Right lobe of liver (tissue), 6 donors: ENCODE results near the gene CACNA1B. TPM values are rescaled to one million over a fixed set of nuclear protein-coding genes. Genes with fewer than 3 reads are reported as not detected.

Experiments used
- ATAC-seq, 4 donors: fragments of 200-7000 bp; cut with Tn5 transposase; one replicate each; pipeline ENCODE4 v1.9.1; 2020; ENCODE audit warnings: mild to moderate bottlenecking in 4 of 4, moderate library complexity in 4 of 4
- DNase-seq, 3 donors: peaks; one replicate each; pipeline ENCODE4 v3.0.0-alpha.2; 2020
- H3K27ac ChIP-seq, 3 donors: fragments of 200-600 bp; one replicate each; pipeline ENCODE4 v1.8.0; 2022
- H3K27me3 ChIP-seq, 2 donors: fragments of 200-600 bp; one replicate each; pipeline ENCODE4 v1.8.0; 2022
- H3K36me3 ChIP-seq, 4 donors: fragments of 200-600 bp; sonication (generic) in 1 of 4; one replicate each; pipeline versions ENCODE4 v1.5.1 to v1.8.0; 2017 to 2022; ENCODE audit warnings: control low read depth in 1 of 4
- H3K4me1 ChIP-seq, 4 donors: fragments of 200-600 bp; sonication (generic) in 1 of 4; one replicate each; pipeline versions ENCODE4 v1.5.1 to v1.8.0; 2017 to 2022; ENCODE audit warnings: control low read depth in 1 of 4
- H3K4me3 ChIP-seq, 3 donors: fragments of 200-600 bp; one replicate each; pipeline ENCODE4 v1.8.0; 2022
- H3K9me3 ChIP-seq, 4 donors: fragments of 200-600 bp; sonication (generic) in 1 of 4; one replicate each; pipeline versions ENCODE4 v1.5.1 to v1.8.0; 2017 to 2022; ENCODE audit warnings: control low read depth in 1 of 4
- POLR2A ChIP-seq: fragments of 450-650 bp; IDR thresholded peaks from one replicate; pipeline ENCODE4 v1.6.1; 2017; ENCODE audit warnings: antibody characterized with exemption, mild to moderate bottlenecking
- WGBS: methylation state at CpG from one replicate; pipeline ENCODE4 v1.1.6; 2018; ENCODE audit warnings: low coverage, low lambda C conversion rate; ENCODE audit not compliant: insufficient coverage; ENCODE audit errors: missing lambda C conversion rate; 5-methylcytosine and 5-hydroxymethylcytosine counted together
- intact Hi-C, 2 donors: fragments of 100-400 bp; cut with DNase I; formaldehyde crosslinking; loops; one replicate each; pipeline versions ENCODE4 v1.11.2 to v1.14.1; 2022
- total RNA-seq, 6 experiments: library from RNA; depleted of rRNA in 2 of 6; stranded (reverse); fragments of >200 nt in 2 of 6; fragmentation: NEBNext Ultra II Directional in 3 of 6; extraction: Animal tissue kit (Norgen Biotek cat#: 25700) in 3 of 6; gene quantifications; one replicate each; pipeline versions ENCODE4 v1.1.0 to v1.2.4, GENCODE V29; 2016 to 2023
- TF ChIP-seq, protein P1 (sequence below), 4 donors: fragments of 200-600 bp in 3 of 4; fragments of 450-650 bp in 1 of 4; IDR thresholded peaks; one replicate each; pipeline versions ENCODE4 v1.5.1 to v1.8.0; 2016 to 2022; ENCODE audit warnings: antibody characterized with exemption in 4 of 4, mild to moderate bottlenecking in 2 of 4
- donor health status: DM: no; HTN: yes; CAD: no.
- donor health status: DM: no; HTN: no; CAD: no.
- donor health status: DM: no; HTN: no; CAD: no.
- donor health status: DM: no; HTN: yes; CAD: no.
- donor health status: DM: no; HTN: yes; CAD: no.

Gene CACNA1B
- total RNA-seq, 6 experiments from 2014 or later: not detected

DNA sequence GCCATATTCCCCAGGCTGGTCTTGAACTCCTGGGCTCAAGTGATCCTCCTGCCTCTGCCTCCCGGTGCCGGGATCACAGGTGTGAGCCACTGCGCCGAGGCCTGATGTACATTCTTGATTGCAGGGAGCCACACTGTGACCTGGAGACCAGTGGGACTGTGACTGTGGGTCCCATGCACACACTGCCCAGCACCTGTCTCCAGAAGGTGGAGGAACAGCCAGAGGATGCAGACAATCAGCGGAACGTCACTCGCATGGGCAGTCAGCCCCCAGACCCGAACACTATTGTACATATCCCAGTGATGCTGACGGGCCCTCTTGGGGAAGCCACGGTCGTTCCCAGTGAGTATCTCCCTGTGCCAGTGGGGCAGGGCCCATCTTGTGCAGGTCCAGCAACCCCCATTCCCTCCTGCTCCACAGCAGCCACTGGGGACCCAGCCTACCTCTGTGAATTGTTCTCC, 147.3 kb downstream of the CACNA1B start:
- Histone ChIP-seq H3K4me1 (no peaks in the 10 kb centered on the region), H3K36me3 (no peaks in the 10 kb centered on the region), H3K27ac (no peak overlapping the region), H3K27me3 (peaks cover 0 to 11% of the 10 kb centered on the region in 2 donors), H3K4me3 (no peak overlapping the region), H3K9me3 (no peaks in the 10 kb centered on the region)
- peak in 1 of 3 donors; percentile 38 for DNase-seq
- intact Hi-C loops: loop anchor here in 1 of 2 donors (10.0 kb wide), 1 partner anchor 60 kb away; no protein-coding TSS in a partner anchor
- TF ChIP-seq POLR2A: no peak
- TF ChIP-seq, protein P1, sequence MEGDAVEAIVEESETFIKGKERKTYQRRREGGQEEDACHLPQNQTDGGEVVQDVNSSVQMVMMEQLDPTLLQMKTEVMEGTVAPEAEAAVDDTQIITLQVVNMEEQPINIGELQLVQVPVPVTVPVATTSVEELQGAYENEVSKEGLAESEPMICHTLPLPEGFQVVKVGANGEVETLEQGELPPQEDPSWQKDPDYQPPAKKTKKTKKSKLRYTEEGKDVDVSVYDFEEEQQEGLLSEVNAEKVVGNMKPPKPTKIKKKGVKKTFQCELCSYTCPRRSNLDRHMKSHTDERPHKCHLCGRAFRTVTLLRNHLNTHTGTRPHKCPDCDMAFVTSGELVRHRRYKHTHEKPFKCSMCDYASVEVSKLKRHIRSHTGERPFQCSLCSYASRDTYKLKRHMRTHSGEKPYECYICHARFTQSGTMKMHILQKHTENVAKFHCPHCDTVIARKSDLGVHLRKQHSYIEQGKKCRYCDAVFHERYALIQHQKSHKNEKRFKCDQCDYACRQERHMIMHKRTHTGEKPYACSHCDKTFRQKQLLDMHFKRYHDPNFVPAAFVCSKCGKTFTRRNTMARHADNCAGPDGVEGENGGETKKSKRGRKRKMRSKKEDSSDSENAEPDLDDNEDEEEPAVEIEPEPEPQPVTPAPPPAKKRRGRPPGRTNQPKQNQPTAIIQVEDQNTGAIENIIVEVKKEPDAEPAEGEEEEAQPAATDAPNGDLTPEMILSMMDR (IDR thresholded peaks at IDR 0.05): no peak
- 93% methylated on average over 2 of the region's 11 CpGs for WGBS
- ATAC-seq: peak in 1 of 4 donors; percentile 16

DNA sequence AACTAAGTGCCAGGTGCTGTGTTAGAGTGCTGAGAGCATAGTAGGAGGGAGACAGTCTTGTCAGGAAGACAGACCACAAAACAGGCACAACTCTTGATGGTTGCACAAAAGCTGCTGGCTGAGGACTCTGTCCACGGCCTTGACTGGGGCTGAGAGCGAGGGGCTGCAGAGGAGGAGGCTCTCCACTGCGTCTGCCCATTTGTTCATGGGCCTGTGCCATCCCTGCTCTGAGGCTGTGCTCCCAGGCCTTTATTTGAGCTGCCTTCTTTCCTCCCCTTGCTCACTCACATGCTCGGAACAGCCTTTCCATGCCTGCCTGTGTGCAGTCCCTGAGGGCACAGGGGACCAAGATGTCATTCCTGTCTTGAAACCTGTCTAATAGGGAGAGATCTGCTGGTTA, 147.8 kb downstream of the CACNA1B start:
- Histone ChIP-seq H3K36me3 (no peaks in the 10 kb centered on the region), H3K4me1 (no peaks in the 10 kb centered on the region), H3K4me3 (no peak overlapping the region), H3K27ac (no peak overlapping the region), H3K27me3 (peaks cover 0 to 11% of the 10 kb centered on the region in 2 donors), H3K9me3 (no peaks in the 10 kb centered on the region)
- no peak for TF ChIP-seq POLR2A
- TF ChIP-seq, protein P1 (IDR thresholded peaks at IDR 0.05): no peak
- WGBS: no CpG with 5 or more reads among the region's 4 CpGs
- ATAC-seq (no peak), DNase-seq (peak in 1 of 3 donors; percentile 31)
- intact Hi-C loops: loop anchor here in 1 of 2 donors (10.0 kb wide), 1 partner anchor 59 kb away; no protein-coding TSS in a partner anchor

DNA sequence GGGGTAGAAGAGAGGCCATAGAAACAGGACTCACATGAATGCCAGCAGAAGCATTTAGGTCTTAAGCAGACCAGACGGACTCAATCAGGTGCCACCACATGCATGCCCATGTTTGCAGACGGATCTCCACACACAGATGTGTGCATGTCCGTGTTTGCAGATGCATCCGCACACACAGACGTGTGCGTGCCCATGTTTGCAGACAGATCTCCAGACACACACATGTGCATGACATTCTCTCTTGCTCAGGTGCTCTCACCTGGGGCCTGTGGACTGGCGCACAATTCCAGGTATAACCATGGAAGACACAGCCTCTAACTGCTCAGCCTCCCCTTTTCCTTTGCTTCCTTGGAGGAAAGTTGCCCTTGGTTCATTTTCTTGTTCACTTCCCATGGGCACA, 148.3 kb downstream of the CACNA1B start:
- Histone ChIP-seq H3K27me3 (peaks cover 0 to 11% of the 10 kb centered on the region in 2 donors), H3K9me3 (no peaks in the 10 kb centered on the region), H3K27ac (no peak overlapping the region), H3K4me1 (no peaks in the 10 kb centered on the region), H3K4me3 (no peak overlapping the region), H3K36me3 (no peaks in the 10 kb centered on the region)
- WGBS: 57% methylated on average over 1 of the region's 7 CpGs
- intact Hi-C loops: loop anchor here in 1 of 2 donors (10.0 kb wide), 1 partner anchor 59 kb away; no protein-coding TSS in a partner anchor
- DNase-seq (no peak), ATAC-seq (no peak)
- no peak for TF ChIP-seq POLR2A
- TF ChIP-seq, protein P1 (IDR thresholded peaks at IDR 0.05): no peak

DNA sequence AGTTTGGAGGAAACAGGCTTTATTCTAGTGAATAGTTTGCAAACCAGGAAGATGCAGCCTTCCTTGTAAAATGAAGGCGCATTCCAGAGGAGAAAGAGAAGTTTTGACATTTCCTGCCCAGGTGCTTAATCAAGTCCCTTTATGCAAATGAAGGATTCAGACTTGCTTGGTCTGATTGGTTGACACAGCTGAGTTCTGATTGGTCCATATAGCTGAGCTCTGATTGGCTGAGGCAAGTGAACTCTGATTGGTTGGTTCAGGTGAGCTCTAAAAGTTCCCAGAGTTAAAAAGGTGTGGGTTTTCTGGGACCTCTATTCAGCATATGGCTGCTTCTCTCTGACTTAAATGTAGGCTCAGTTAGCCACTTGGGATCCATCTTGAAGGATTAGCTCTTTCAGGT, 151.0 kb downstream of the CACNA1B start:
- Histone ChIP-seq H3K4me3 (no peak overlapping the region), H3K27me3 (no peaks in the 10 kb centered on the region), H3K9me3 (no peaks in the 10 kb centered on the region), H3K36me3 (no peaks in the 10 kb centered on the region), H3K4me1 (no peaks in the 10 kb centered on the region), H3K27ac (no peak overlapping the region)
- intact Hi-C loops: loop anchor here in 1 of 2 donors (10.0 kb wide), 1 partner anchor 56 kb away; no protein-coding TSS in a partner anchor
- ATAC-seq: no peak
- TF ChIP-seq POLR2A: no peak
- TF ChIP-seq, protein P1 (IDR thresholded peaks at IDR 0.05): no peak
- no peak for DNase-seq
- WGBS: 71% methylated on average over 1 of the region's 1 CpG
